KOPT-K1 (cell line): ENCODE data around the gene FHDC1.

Source experiments
- H3K27ac ChIP-seq: fragments of 200-600 bp; sonication (generic); 2 replicates; pipeline ENCODE4 v1.5.1; 2016; ENCODE audit warnings: antibody characterized with exemption, mild to moderate bottlenecking, low read depth, low read length; ENCODE audit not compliant: poor library complexity, severe bottlenecking
- H3K36me3 ChIP-seq: fragments of 200-600 bp; sonication (generic); 2 replicates; pipeline ENCODE4 v1.5.1; 2017; ENCODE audit warnings: antibody characterized with exemption, mild to moderate bottlenecking, low read length, moderate library complexity; ENCODE audit not compliant: insufficient read depth
- H3K9me3 ChIP-seq: fragments of 200-600 bp; sonication (generic); 2 replicates; pipeline ENCODE4 v1.5.1; 2017; ENCODE audit warnings: antibody characterized with exemption, low read length, mild to moderate bottlenecking; ENCODE audit not compliant: insufficient read depth, poor library complexity, severe bottlenecking

Gene FHDC1

GRCh38 chr4:152920768-152921167 lies 15.4 kb upstream of the FHDC1 start:
- Histone ChIP-seq H3K27ac (no peak overlapping the region), H3K9me3 (peaks cover 32% of the 10 kb centered on the region), H3K36me3 (no peaks in the 10 kb centered on the region)

GRCh38 chr4:152921284-152921683 lies 14.8 kb upstream of the FHDC1 start:
- Histone ChIP-seq H3K36me3 (no peaks in the 10 kb centered on the region), H3K27ac (no peak overlapping the region), H3K9me3 (peaks cover 32% of the 10 kb centered on the region)

- peaks cover 8% of the 10 kb centered on the region for H3K9me3 ChIP-seq
- H3K36me3 ChIP-seq: no peaks in the 10 kb centered on the region
- no peak overlapping the region for H3K27ac ChIP-seq
Observed at GRCh38 chr4:152925851-152926250, 10.3 kb upstream of the FHDC1 start.

- H3K36me3 ChIP-seq: no peaks in the 10 kb centered on the region
- no peak overlapping the region for H3K27ac ChIP-seq
- no peaks in the 10 kb centered on the region for H3K9me3 ChIP-seq
Observed at GRCh38 chr4:152926959-152927358, 9.2 kb upstream of the FHDC1 start.

- no peak overlapping the region for H3K27ac ChIP-seq
- no peaks in the 10 kb centered on the region for H3K36me3 ChIP-seq
- H3K9me3 ChIP-seq: no peaks in the 10 kb centered on the region
Observed at GRCh38 chr4:152927737-152928136, 8.4 kb upstream of the FHDC1 start.

GRCh38 chr4:152928286-152928685 lies 7.8 kb upstream of the FHDC1 start:
- H3K36me3 ChIP-seq: no peaks in the 10 kb centered on the region
- no peaks in the 10 kb centered on the region for H3K9me3 ChIP-seq
- H3K27ac ChIP-seq: no peak overlapping the region

GRCh38 chr4:152929888-152930287 lies 6.2 kb upstream of the FHDC1 start:
- H3K27ac ChIP-seq: no peak overlapping the region
- H3K36me3 ChIP-seq: no peaks in the 10 kb centered on the region
- no peaks in the 10 kb centered on the region for H3K9me3 ChIP-seq

GRCh38 chr4:152935143-152935542 lies 980 bp upstream of the FHDC1 start:
- Histone ChIP-seq H3K9me3 (peaks cover 4% of the 10 kb centered on the region), H3K36me3 (no peaks in the 10 kb centered on the region), H3K27ac (no peak overlapping the region)

- H3K27ac ChIP-seq: no peak overlapping the region
- no peaks in the 10 kb centered on the region for H3K36me3 ChIP-seq
- H3K9me3 ChIP-seq: peaks cover 4% of the 10 kb centered on the region
Observed at GRCh38 chr4:152936446-152937335, 568 bp downstream of the FHDC1 start.

- Histone ChIP-seq H3K9me3 (peaks cover 4% of the 10 kb centered on the region), H3K36me3 (no peaks in the 10 kb centered on the region), H3K27ac (no peak overlapping the region)
Observed at GRCh38 chr4:152937336-152938236, 1.5 kb downstream of the FHDC1 start.

GRCh38 chr4:152938237-152938947 lies 2.3 kb downstream of the FHDC1 start:
- peaks cover 4% of the 10 kb centered on the region for H3K9me3 ChIP-seq
- no peak overlapping the region for H3K27ac ChIP-seq
- no peaks in the 10 kb centered on the region for H3K36me3 ChIP-seq

GRCh38 chr4:152939621-152940020 lies 3.5 kb downstream of the FHDC1 start:
- no peak overlapping the region for H3K27ac ChIP-seq
- peaks cover 4% of the 10 kb centered on the region for H3K9me3 ChIP-seq
- H3K36me3 ChIP-seq: no peaks in the 10 kb centered on the region

- Histone ChIP-seq H3K9me3 (peaks cover 4% of the 10 kb centered on the region), H3K36me3 (no peaks in the 10 kb centered on the region), H3K27ac (no peak overlapping the region)
Observed at GRCh38 chr4:152940461-152940860, 4.3 kb downstream of the FHDC1 start.

GRCh38 chr4:152941411-152941810 lies 5.3 kb downstream of the FHDC1 start:
- Histone ChIP-seq H3K36me3 (no peaks in the 10 kb centered on the region), H3K9me3 (peaks cover 2% of the 10 kb centered on the region), H3K27ac (no peak overlapping the region)

- Histone ChIP-seq H3K9me3 (no peaks in the 10 kb centered on the region), H3K27ac (no peak overlapping the region), H3K36me3 (no peaks in the 10 kb centered on the region)
Observed at GRCh38 chr4:152942346-152942745, 6.2 kb downstream of the FHDC1 start.
